Hematopoietic multipotent progenitor cell treated with erythropoietin and hydrocortisone succinate and interleukin-3 and kit ligand, for 17 days (in vitro differentiated cells): ENCODE results near the gene PPP2R2C.

Source experiments
- DNase-seq: peaks from one replicate; pipeline ENCODE4 v3.0.0-alpha.2; 2015; ENCODE audit warnings: low spot score

The PPP2R2C gene

GRCh38 chr4:6425336-6425735 lies 47.1 kb downstream of the PPP2R2C start:
- no peak for DNase-seq

- no peak for DNase-seq
Observed at GRCh38 chr4:6424425-6424824, 48.0 kb downstream of the PPP2R2C start.

GRCh38 chr4:6423575-6423974 lies 48.8 kb downstream of the PPP2R2C start:
- no peak for DNase-seq

- DNase-seq: no peak
Observed at GRCh38 chr4:6422866-6423265, 49.5 kb downstream of the PPP2R2C start.

- DNase-seq: no peak
Observed at GRCh38 chr4:6422105-6422504, 50.3 kb downstream of the PPP2R2C start.

GRCh38 chr4:6421397-6421796 lies 51.0 kb downstream of the PPP2R2C start:
- DNase-seq: no peak

GRCh38 chr4:6420972-6421371 lies 51.4 kb downstream of the PPP2R2C start:
- DNase-seq: no peak

- no peak for DNase-seq
Observed at GRCh38 chr4:6420036-6420435, 52.4 kb downstream of the PPP2R2C start.

- no peak for DNase-seq
Observed at GRCh38 chr4:6419452-6420028, 52.9 kb downstream of the PPP2R2C start.

- no peak for DNase-seq
Observed at GRCh38 chr4:6418193-6418755, 54.1 kb downstream of the PPP2R2C start.

- DNase-seq: no peak
Observed at GRCh38 chr4:6417516-6418050, 54.8 kb downstream of the PPP2R2C start.

- DNase-seq: no peak
Observed at GRCh38 chr4:6416518-6417286, 55.7 kb downstream of the PPP2R2C start.

- DNase-seq: no peak
Observed at GRCh38 chr4:6415031-6415705, 57.2 kb downstream of the PPP2R2C start.

- DNase-seq: no peak
Observed at GRCh38 chr4:6414578-6414977, 57.8 kb downstream of the PPP2R2C start.

- DNase-seq: no peak
Observed at GRCh38 chr4:6410664-6411063, 61.8 kb downstream of the PPP2R2C start.

GRCh38 chr4:6410068-6410467 lies 62.3 kb downstream of the PPP2R2C start:
- DNase-seq: no peak

GRCh38 chr4:6409381-6409780 lies 63.0 kb downstream of the PPP2R2C start:
- no peak for DNase-seq

GRCh38 chr4:6408263-6408662 lies 64.2 kb downstream of the PPP2R2C start:
- DNase-seq: no peak

GRCh38 chr4:6405397-6405706 lies 67.1 kb downstream of the PPP2R2C start:
- no peak for DNase-seq

- DNase-seq: no peak
Observed at GRCh38 chr4:6404611-6405396, 67.6 kb downstream of the PPP2R2C start.

- DNase-seq: no peak
Observed at GRCh38 chr4:6403400-6403685, 69.1 kb downstream of the PPP2R2C start.
